NCI-H2107 (cell line): Measurements from ENCODE around the gene RIN3.
A peak's percentile ranks its signal among the peaks of the same experiment; 100 is the strongest.
"Not testable (repeated sequence)": the region's sequence is repeated elsewhere in the genome, so short reads cannot be mapped to it uniquely, and the experiment has no call there.

ENCODE experiments used
- DNase-seq: peaks from one replicate; lab custom pipeline; 2025; lab: John Stamatoyannopoulos, UW

Gene RIN3

GRCh38 chr14:92673601-92674150 lies 160.1 kb downstream of the RIN3 start:
- no peak for DNase-seq

- no peak for DNase-seq
Measured at GRCh38 chr14:92675421-92675820, 161.8 kb downstream of the RIN3 start.

- DNase-seq: no peak
Measured at GRCh38 chr14:92675976-92676375, 162.4 kb downstream of the RIN3 start.

- DNase-seq: no peak
Measured at GRCh38 chr14:92676403-92677086, 163.0 kb downstream of the RIN3 start.

GRCh38 chr14:92677087-92677668 lies 163.6 kb downstream of the RIN3 start:
- DNase-seq: no peak

- no peak for DNase-seq
Measured at GRCh38 chr14:92677955-92678354, 164.4 kb downstream of the RIN3 start.

GRCh38 chr14:92678766-92679165 lies 165.2 kb downstream of the RIN3 start:
- no peak for DNase-seq

- no peak for DNase-seq
Measured at GRCh38 chr14:92679246-92679645, 165.7 kb downstream of the RIN3 start.

GRCh38 chr14:92680330-92680729 lies 166.7 kb downstream of the RIN3 start:
- DNase-seq: not testable (repeated sequence)

- peak; percentile 43 for DNase-seq
Measured at GRCh38 chr14:92680781-92681650, 167.4 kb downstream of the RIN3 start.

- DNase-seq: no peak
Measured at GRCh38 chr14:92683041-92683440, 169.5 kb downstream of the RIN3 start.

- no peak for DNase-seq
Measured at GRCh38 chr14:92684801-92685560, 171.4 kb downstream of the RIN3 start.

- no peak for DNase-seq
Measured at GRCh38 chr14:92685784-92686355, 172.3 kb downstream of the RIN3 start.

GRCh38 chr14:92686411-92686899 lies 172.9 kb downstream of the RIN3 start:
- no peak for DNase-seq

- peak; percentile 77 for DNase-seq
Measured at GRCh38 chr14:92686900-92687427, 173.4 kb downstream of the RIN3 start.

- DNase-seq: peak; percentile 61
Measured at GRCh38 chr14:92687681-92688433, 174.3 kb downstream of the RIN3 start.

- DNase-seq: no peak
Measured at GRCh38 chr14:92688434-92689375, 175.1 kb downstream of the RIN3 start.

- DNase-seq: peak; percentile 60
Measured at GRCh38 chr14:92690171-92691011, 176.8 kb downstream of the RIN3 start.
